NT2/D1 (cell line): ENCODE results near the gene ITPR2.

ENCODE experiments used
- YY1 ChIP-seq: IDR thresholded peaks from 2 replicates; pipeline ENCODE4 v1.6.1; 2011; ENCODE audit not compliant: insufficient read length, insufficient read depth
- ZNF274 ChIP-seq: IDR thresholded peaks from 2 replicates; pipeline ENCODE4 v1.6.1; 2011; ENCODE audit warnings: mild to moderate bottlenecking, low read depth, low read length

GRCh38 chr12:26666286-26666685, 166.7 kb downstream of the ITPR2 start:
- TF ChIP-seq ZNF274 (no peak), YY1 (no peak)
